IMR-90 (cell line): ENCODE results near the gene VPS11. TPM values are rescaled to one million over a fixed set of nuclear protein-coding genes. Genes with fewer than 3 reads are reported as not detected.

ENCODE experiments used
- ATAC-seq: fragments of 200-7000 bp; cut with Tn5 transposase; 2 replicates; pipeline ENCODE4 v1.9.1; 2020; ENCODE audit warnings: low read depth, mild to moderate bottlenecking, moderate library complexity
- BruUV-seq: library from RNA; stranded (reverse); fragments of 400-500 nt; replicated peaks from 2 replicates; lab custom pipeline; 2021; lab: Mats Ljungman, UMichigan
- CTCF ChIA-PET: fragments of 300-600 bp; formaldehyde crosslinking; extraction: SDS; loops from one replicate; lab custom pipeline; 2021; ENCODE audit warnings: antibody characterized with exemption; lab: Yijun Ruan, JAX
- POLR2A ChIA-PET: fragments of 300-600 bp; sonication (Branson Sonifier 250); formaldehyde crosslinking; loops from one replicate; lab custom pipeline; 2022; ENCODE audit warnings: antibody characterized with exemption; ENCODE audit not compliant: unreplicated experiment; lab: Charles Lee
- DNase-seq: peaks from one replicate; pipeline ENCODE4 v3.0.0; 2013
- H2AFZ ChIP-seq: replicated peaks from 2 replicates; pipeline ENCODE3; 2013; ENCODE audit warnings: low read length, mild to moderate bottlenecking; ENCODE audit not compliant: poor library complexity
- H2AK5ac ChIP-seq: 2 replicates; pipeline ENCODE4 v1.6.1; 2013; ENCODE audit warnings: low read depth, low read length, inconsistent platforms
- H2AK9ac ChIP-seq: replicated peaks from 2 replicates; pipeline ENCODE3; 2013; ENCODE audit warnings: mild to moderate bottlenecking, low read depth, low read length, moderate library complexity; ENCODE audit not compliant: poor library complexity
- H2BK120ac ChIP-seq: 2 replicates; pipeline ENCODE4 v1.6.1; 2013; ENCODE audit warnings: low read depth, low read length, inconsistent platforms
- H2BK15ac ChIP-seq: 3 replicates; pipeline ENCODE4 v1.6.1; 2013; ENCODE audit warnings: low read depth, low read length, inconsistent platforms
- H2BK20ac ChIP-seq: 2 replicates; pipeline ENCODE4 v1.6.1; 2013; ENCODE audit warnings: low read depth, mild to moderate bottlenecking, inconsistent platforms, low read length, moderate library complexity
- H2BK5ac ChIP-seq: 2 replicates; pipeline ENCODE4 v1.6.1; 2013; ENCODE audit warnings: mild to moderate bottlenecking, low read depth, low read length, inconsistent platforms; ENCODE audit not compliant: poor library complexity, severe bottlenecking
- H3K14ac ChIP-seq: replicated peaks from 2 replicates; pipeline ENCODE4 v1.6.1; 2013; ENCODE audit warnings: low read depth, low read length, inconsistent platforms
- H3K18ac ChIP-seq: 2 replicates; pipeline ENCODE4 v1.6.1; 2013; ENCODE audit warnings: low read depth, low read length, control low read depth
- H3K23ac ChIP-seq: 2 replicates; pipeline ENCODE4 v1.6.1; 2013; ENCODE audit warnings: low read depth, low read length, inconsistent platforms
- H3K27ac ChIP-seq: 2 replicates; pipeline ENCODE4 v1.5.1; 2013; ENCODE audit warnings: mild to moderate bottlenecking, control low read depth, low read length; ENCODE audit not compliant: insufficient read depth
- H3K27me3 ChIP-seq: 2 replicates; pipeline ENCODE4 v1.6.1; 2013; ENCODE audit warnings: low read length; ENCODE audit not compliant: control insufficient read depth, insufficient read depth
- H3K36me3 ChIP-seq: 2 replicates; pipeline ENCODE4 v1.6.1; 2013; ENCODE audit warnings: low read length, mixed read lengths; ENCODE audit not compliant: control insufficient read depth, insufficient read depth
- H3K4ac ChIP-seq: 2 replicates; pipeline ENCODE4 v1.6.1; 2013; ENCODE audit warnings: low read depth, low read length, inconsistent platforms
- H3K4me1 ChIP-seq: 2 replicates; pipeline ENCODE4 v1.6.1; 2013; ENCODE audit warnings: low read length, mixed read lengths; ENCODE audit not compliant: control insufficient read depth, insufficient read depth
- H3K4me2 ChIP-seq: 2 replicates; pipeline ENCODE4 v1.6.1; 2013; ENCODE audit warnings: low read depth, mild to moderate bottlenecking, control low read depth, low read length, moderate library complexity
- H3K4me3 ChIP-seq: 2 replicates; pipeline ENCODE4 v1.5.1; 2013; ENCODE audit warnings: low read depth, mild to moderate bottlenecking, control low read depth, low read length, moderate library complexity; ENCODE audit not compliant: insufficient read depth
- H3K56ac ChIP-seq: 2 replicates; pipeline ENCODE4 v1.6.1; 2013; ENCODE audit warnings: low read length, inconsistent platforms; ENCODE audit not compliant: insufficient read depth; ENCODE audit errors: extremely low read depth
- H3K79me1 ChIP-seq, 2 experiments: 2 replicates each; pipeline ENCODE4 v1.6.1; 2013; ENCODE audit warnings: low read length in 2 of 2, inconsistent platforms in 1 of 2, low read depth in 1 of 2
- H3K9ac ChIP-seq: 2 replicates; pipeline ENCODE4 v1.6.1; 2013; ENCODE audit warnings: low read depth, low read length, control low read depth
- H3K9me1 ChIP-seq: 2 replicates; pipeline ENCODE4 v1.6.1; 2013; ENCODE audit warnings: low read length, inconsistent platforms; ENCODE audit not compliant: insufficient read depth
- H3K9me3 ChIP-seq: 2 replicates; pipeline ENCODE4 v1.6.1; 2013; ENCODE audit warnings: low read length; ENCODE audit not compliant: control insufficient read depth, insufficient read depth
- H4K20me1 ChIP-seq: 2 replicates; pipeline ENCODE4 v1.6.1; 2013; ENCODE audit warnings: low read length, inconsistent platforms; ENCODE audit not compliant: insufficient read depth
- H4K5ac ChIP-seq: 2 replicates; pipeline ENCODE4 v1.6.1; 2013; ENCODE audit warnings: mild to moderate bottlenecking, low read depth, low read length, control low read depth
- H4K8ac ChIP-seq, 2 experiments: 2 replicates each; pipeline ENCODE4 v1.6.1; 2013; ENCODE audit warnings: low read depth in 2 of 2, low read length in 2 of 2, control low read depth in 1 of 2, inconsistent platforms in 1 of 2
- H4K91ac ChIP-seq: 2 replicates; pipeline ENCODE4 v1.6.1; 2013; ENCODE audit warnings: low read depth, low read length, inconsistent platforms; ENCODE audit not compliant: insufficient read depth
- BHLHE40 ChIP-seq: fragments of 150-350 bp; IDR thresholded peaks from 2 replicates; pipeline ENCODE4 v1.6.1; 2016; ENCODE audit warnings: mild to moderate bottlenecking, low read depth, low read length
- CEBPB ChIP-seq: IDR thresholded peaks from 2 replicates; pipeline ENCODE4 v1.6.1; 2012; ENCODE audit warnings: low read depth, low read length, improper control_type of control experiment
- CHD1 ChIP-seq: IDR thresholded peaks from 2 replicates; pipeline ENCODE4 v1.6.1; 2012; ENCODE audit warnings: low read depth, low read length, improper control_type of control experiment
- ELK1 ChIP-seq: fragments of 150-350 bp; IDR thresholded peaks from 2 replicates; pipeline ENCODE4 v1.6.1; 2016; ENCODE audit warnings: low read depth, mild to moderate bottlenecking, low read length, moderate library complexity, borderline replicate concordance
- FOS ChIP-seq: fragments of 150-350 bp; IDR thresholded peaks from 2 replicates; pipeline ENCODE4 v1.6.1; 2016; ENCODE audit warnings: low read depth, low read length
- MAFK ChIP-seq: IDR thresholded peaks from 2 replicates; pipeline ENCODE4 v1.6.1; 2012; ENCODE audit warnings: low read depth, low read length, improper control_type of control experiment
- MAZ ChIP-seq: IDR thresholded peaks from 2 replicates; pipeline ENCODE4 v1.6.1; 2012; ENCODE audit warnings: low read depth, mild to moderate bottlenecking, low read length, improper control_type of control experiment, moderate library complexity, borderline replicate concordance
- MXI1 ChIP-seq: IDR thresholded peaks from 2 replicates; pipeline ENCODE4 v1.6.1; 2012; ENCODE audit warnings: low read depth, mild to moderate bottlenecking, low read length, moderate library complexity, borderline replicate concordance
- NFE2L2 ChIP-seq: fragments of 150-350 bp; IDR thresholded peaks from 2 replicates; pipeline ENCODE4 v1.6.1; 2016; ENCODE audit warnings: low read depth, mild to moderate bottlenecking, low read length
- POLR2A ChIP-seq: IDR thresholded peaks from 2 replicates; pipeline ENCODE4 v1.6.1; 2012; ENCODE audit warnings: mild to moderate bottlenecking, low read depth, low read length
- RAD21 ChIP-seq: IDR thresholded peaks from 2 replicates; pipeline ENCODE4 v1.6.1; 2012; ENCODE audit warnings: low read length, improper control_type of control experiment
- RCOR1 ChIP-seq: IDR thresholded peaks from 2 replicates; pipeline ENCODE4 v1.6.1; 2012; ENCODE audit warnings: mild to moderate bottlenecking, low read length, improper control_type of control experiment; ENCODE audit not compliant: insufficient replicate concordance
- RFX5 ChIP-seq: IDR thresholded peaks from 2 replicates; pipeline ENCODE4 v1.8.0; 2012; ENCODE audit warnings: low read depth, mild to moderate bottlenecking, low read length, moderate library complexity
- SMC3 ChIP-seq: fragments of 150-350 bp; IDR thresholded peaks from 2 replicates; pipeline ENCODE4 v1.6.1; 2016; ENCODE audit warnings: low read depth, mild to moderate bottlenecking, antibody characterized with exemption, low read length, moderate library complexity
- WGBS, 2 experiments: methylation state at CpG; one replicate each; pipeline versions ENCODE4 v1.1.5 to v1.1.7; 2013; ENCODE audit warnings: missing lambda C conversion rate in 2 of 2; ENCODE audit not compliant: insufficient read length in 1 of 2; ENCODE audit errors: extremely low coverage in 2 of 2; 5-methylcytosine and 5-hydroxymethylcytosine counted together
- dilution Hi-C: fragments of 300-500 bp; cut with HindIII; formaldehyde crosslinking; loops from one replicate; pipeline ENCODE4 v1.14.3; 2018; ENCODE audit warnings: low sequenced_read_pairs; ENCODE audit not compliant: unreplicated experiment
- in situ Hi-C: fragments of 300-500 bp; cut with MboI; formaldehyde crosslinking; loops from 3 replicates; pipeline ENCODE4 v1.14.3; 2019; ENCODE audit warnings: low sequenced_read_pairs, inconsistent platforms, mixed read lengths
- intact Hi-C: fragments of 100-400 bp; cut with micrococcal nuclease; formaldehyde crosslinking; loops from 2 replicates; pipeline ENCODE4 v1.10.0; 2022
- polyA plus RNA-seq, 3 experiments: library from polyadenylated mRNA; depleted of rRNA; stranded (reverse); fragments of >200 nt; gene quantifications; 2 replicates each; pipeline ENCODE4 v1.2.3, GENCODE V29; 2012; ENCODE audit warnings: low replicate concordance in 1 of 3
- total RNA-seq: library from RNA; depleted of rRNA; stranded (reverse); fragments of >200 nt; gene quantifications from 2 replicates; pipeline ENCODE4 v1.2.3, GENCODE V29; 2012
- TF ChIP-seq, protein P1 (sequence below): conservative IDR thresholded peaks from 2 replicates; pipeline ENCODE4 v1.5.1; 2012; ENCODE audit warnings: mild to moderate bottlenecking, low read depth, low read length, improper control_type of control experiment
- TF ChIP-seq, protein P2 (sequence below): fragments of 150-350 bp; IDR thresholded peaks from 2 replicates; pipeline ENCODE4 v1.6.1; 2017; ENCODE audit warnings: mild to moderate bottlenecking, antibody characterized with exemption, low read length, low read depth

VPS11 gene
- total and polyA plus RNA-seq, 2 of the 4 experiments (the other 2 are of a cell fraction): 19.7 to 30.5 TPM

DNA sequence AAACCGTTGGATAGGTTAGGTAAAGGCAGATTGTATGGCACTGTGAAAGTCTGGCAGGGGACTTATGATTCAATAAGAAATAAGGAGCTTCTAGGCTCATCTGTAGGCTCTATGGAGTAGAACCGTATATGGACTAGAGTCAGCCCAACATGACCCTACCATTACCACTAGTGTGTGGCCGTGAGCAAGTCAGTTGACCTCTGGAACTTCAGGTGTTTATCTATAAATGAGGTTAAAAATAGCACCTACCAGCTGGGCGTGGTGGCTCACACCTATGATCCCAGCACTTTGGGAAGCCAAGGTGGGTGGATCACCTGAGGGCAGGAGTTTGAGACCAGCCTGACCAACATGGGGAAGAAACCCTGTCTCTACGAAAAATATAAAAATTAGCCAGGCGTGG, 58.2 kb downstream of the VPS11 start:
- Histone ChIP-seq H4K20me1 (no peaks in the 10 kb centered on the region; the same call in 1 of the 2 replicates), H4K5ac (no peak overlapping the region), H2AK5ac (no peak overlapping the region), H4K8ac (no peak overlapping the region), H3K4me1 (peaks cover 3% of the 10 kb centered on the region), H3K79me1 (peaks cover 15 to 49% of the 10 kb centered on the region in 2 experiments), H3K4ac (no peak overlapping the region), H3K23ac (no peak overlapping the region), H3K56ac (no peak overlapping the region), H2AK9ac (no peak overlapping the region), H2BK15ac (no peak overlapping the region), H2BK5ac (no peak overlapping the region), H3K14ac (no peak overlapping the region), H3K4me3 (no peak overlapping the region), H3K27me3 (no peaks in the 10 kb centered on the region), H3K36me3 (peaks cover 16% of the 10 kb centered on the region), H3K9me3 (no peaks in the 10 kb centered on the region), H2BK120ac (no peak overlapping the region), H3K27ac (no peak overlapping the region), H3K9ac (no peak overlapping the region), H3K9me1 (peaks cover 6% of the 10 kb centered on the region), H3K4me2 (no peak overlapping the region), H2BK20ac (no peak overlapping the region), H2AFZ (no peak overlapping the region), H3K18ac (no peak overlapping the region), H4K91ac (no peak overlapping the region)
- no peak for TF ChIP-seq RFX5
- no peak for TF ChIP-seq NFE2L2
- TF ChIP-seq POLR2A: no peak
- no peak for TF ChIP-seq CHD1
- TF ChIP-seq BHLHE40: no peak
- TF ChIP-seq, protein P1, sequence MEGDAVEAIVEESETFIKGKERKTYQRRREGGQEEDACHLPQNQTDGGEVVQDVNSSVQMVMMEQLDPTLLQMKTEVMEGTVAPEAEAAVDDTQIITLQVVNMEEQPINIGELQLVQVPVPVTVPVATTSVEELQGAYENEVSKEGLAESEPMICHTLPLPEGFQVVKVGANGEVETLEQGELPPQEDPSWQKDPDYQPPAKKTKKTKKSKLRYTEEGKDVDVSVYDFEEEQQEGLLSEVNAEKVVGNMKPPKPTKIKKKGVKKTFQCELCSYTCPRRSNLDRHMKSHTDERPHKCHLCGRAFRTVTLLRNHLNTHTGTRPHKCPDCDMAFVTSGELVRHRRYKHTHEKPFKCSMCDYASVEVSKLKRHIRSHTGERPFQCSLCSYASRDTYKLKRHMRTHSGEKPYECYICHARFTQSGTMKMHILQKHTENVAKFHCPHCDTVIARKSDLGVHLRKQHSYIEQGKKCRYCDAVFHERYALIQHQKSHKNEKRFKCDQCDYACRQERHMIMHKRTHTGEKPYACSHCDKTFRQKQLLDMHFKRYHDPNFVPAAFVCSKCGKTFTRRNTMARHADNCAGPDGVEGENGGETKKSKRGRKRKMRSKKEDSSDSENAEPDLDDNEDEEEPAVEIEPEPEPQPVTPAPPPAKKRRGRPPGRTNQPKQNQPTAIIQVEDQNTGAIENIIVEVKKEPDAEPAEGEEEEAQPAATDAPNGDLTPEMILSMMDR: no peak
- TF ChIP-seq ELK1: no peak
- TF ChIP-seq RAD21: no peak
- TF ChIP-seq SMC3: no peak
- no peak for TF ChIP-seq MXI1
- no peak for TF ChIP-seq FOS
- no peak for TF ChIP-seq MAFK
- TF ChIP-seq CEBPB: no peak
- TF ChIP-seq, protein P2, sequence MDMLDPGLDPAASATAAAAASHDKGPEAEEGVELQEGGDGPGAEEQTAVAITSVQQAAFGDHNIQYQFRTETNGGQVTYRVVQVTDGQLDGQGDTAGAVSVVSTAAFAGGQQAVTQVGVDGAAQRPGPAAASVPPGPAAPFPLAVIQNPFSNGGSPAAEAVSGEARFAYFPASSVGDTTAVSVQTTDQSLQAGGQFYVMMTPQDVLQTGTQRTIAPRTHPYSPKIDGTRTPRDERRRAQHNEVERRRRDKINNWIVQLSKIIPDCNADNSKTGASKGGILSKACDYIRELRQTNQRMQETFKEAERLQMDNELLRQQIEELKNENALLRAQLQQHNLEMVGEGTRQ: no peak
- TF ChIP-seq RCOR1: no peak
- TF ChIP-seq MAZ: no peak
- DNase-seq (no peak), ATAC-seq (no peak)
- in situ Hi-C loops (no loop called here), intact Hi-C loops (no loop called here), dilution Hi-C loops (no loop called here)
- ChIA-PET CTCF (interaction anchor here (1.1 kb wide), 1 partner anchor 19 kb away, joined by 3 read pairs; no protein-coding TSS in a partner anchor), POLR2A (interaction anchor here (0.7 kb wide), 1 partner anchor 43 kb away, joined by 3 read pairs; no protein-coding TSS in a partner anchor)
- WGBS, 2 experiments: no CpG with 5 or more reads among the region's 6 CpGs
- no TSS peak for BruUV-seq
